Activated naive CD8-positive, alpha-beta T cell treated with anti-CD3 and anti-CD28 coated beads, Interleukin-2, amount 10 ng/mL, durations not matched to agents 7 days and 5 days (primary cell): ENCODE data around the gene ATOH8. TPM values are rescaled to one million over a fixed set of nuclear protein-coding genes. Genes with fewer than 3 reads are reported as not detected.
"Not testable (repeated sequence)": the region's sequence is repeated elsewhere in the genome, so short reads cannot be mapped to it uniquely, and the experiment has no call there.

Experiments used
- ATAC-seq: fragments of 150-1000 bp; cut with Tn5 transposase; one replicate; pipeline ENCODE4 v1.10.0; 2021; ENCODE audit warnings: low read depth, moderate library complexity
- POLR2A ChIA-PET: fragments of 350-600 bp; sonication (Branson Sonifier 250); formaldehyde crosslinking; loops from one replicate; lab custom pipeline; 2021; ENCODE audit warnings: antibody characterized with exemption; lab: Charles Lee
- DNase-seq: peaks from one replicate; pipeline ENCODE4 v3.0.0; 2021
- H3K27ac Mint-ChIP-seq: one replicate; pipeline ENCODE4 v1.8.0; 2022; ENCODE audit warnings: mild to moderate bottlenecking, mixed read lengths
- H3K27me3 Mint-ChIP-seq: one replicate; pipeline ENCODE4 v1.8.0; 2022; ENCODE audit warnings: mild to moderate bottlenecking, moderate library complexity, mixed read lengths
- H3K36me3 Mint-ChIP-seq: one replicate; pipeline ENCODE4 v1.8.0; 2021; ENCODE audit warnings: mild to moderate bottlenecking, mixed read lengths
- H3K4me1 Mint-ChIP-seq: one replicate; pipeline ENCODE4 v1.8.0; 2021; ENCODE audit warnings: mixed read lengths
- H3K4me3 Mint-ChIP-seq: one replicate; pipeline ENCODE4 v1.8.0; 2022; ENCODE audit warnings: mild to moderate bottlenecking, moderate library complexity, mixed read lengths
- H3K9me3 Mint-ChIP-seq: one replicate; pipeline ENCODE4 v1.8.0; 2021; ENCODE audit warnings: mixed read lengths
- microRNA-seq: library from miRNA; unstranded; fragments of <30 nt; microRNA quantifications from one replicate; pipeline ENCODE4 v1.2.0, GENCODE V29; 2022
- total RNA-seq, 2 experiments: library from RNA; stranded (reverse); gene quantifications; one replicate each; pipeline ENCODE4 v1.2.3, GENCODE V29; 2021

Gene ATOH8
- total RNA-seq, 2 experiments from 2014 or later = not detected

- DNase-seq = no peak
- POLR2A ChIA-PET = interaction anchor here (2.6 to 2.7 kb wide), 2 partner anchors 58 to 250 kb away, joined by 18 to 31 read pairs; no protein-coding TSS in a partner anchor
- peaks cover 1% of the 10 kb centered on the region for H3K9me3 Mint-ChIP-seq
- H3K4me3 Mint-ChIP-seq = no peak overlapping the region
- no peak overlapping the region for H3K27ac Mint-ChIP-seq
- peaks cover 28% of the 10 kb centered on the region for H3K4me1 Mint-ChIP-seq
- H3K36me3 Mint-ChIP-seq = peaks cover 4% of the 10 kb centered on the region
- peaks cover 23% of the 10 kb centered on the region for H3K27me3 Mint-ChIP-seq
- ATAC-seq = no peak
Observed at GRCh38 chr2:85828725-85829124, 74.9 kb downstream of the ATOH8 start.

- Mint-ChIP-seq H3K27me3 (peaks cover 19% of the 10 kb centered on the region), H3K4me1 (peaks cover 28% of the 10 kb centered on the region)
- not testable (repeated sequence) for H3K4me3 Mint-ChIP-seq, H3K9me3 Mint-ChIP-seq, H3K27ac Mint-ChIP-seq, DNase-seq, H3K36me3 Mint-ChIP-seq, ATAC-seq
- POLR2A ChIA-PET = interaction anchor here (1.5 to 2.7 kb wide), 3 partner anchors 22 to 60 kb away, joined by 6 to 18 read pairs (median 11); partner anchors contain the start of gene ST3GAL5
Observed at GRCh38 chr2:85829394-85829793, 75.6 kb downstream of the ATOH8 start.

GRCh38 chr2:85830645-85831044, 76.9 kb downstream of the ATOH8 start:
- no peak for DNase-seq
- peaks cover 11% of the 10 kb centered on the region for H3K36me3 Mint-ChIP-seq
- POLR2A ChIA-PET = interaction anchor here (1.0 to 2.7 kb wide), 9 partner anchors 11 to 248 kb away, joined by 3 to 18 read pairs (median 3); partner anchors contain the start of gene ST3GAL5

GRCh38 chr2:85831735-85832134, 77.9 kb downstream of the ATOH8 start:
- ATAC-seq (no peak), DNase-seq (no peak)
- H3K36me3 Mint-ChIP-seq = peaks cover 19% of the 10 kb centered on the region
- peaks cover 28% of the 10 kb centered on the region for H3K4me1 Mint-ChIP-seq
- H3K27me3 Mint-ChIP-seq = peaks cover 4% of the 10 kb centered on the region
- no peak overlapping the region for H3K27ac Mint-ChIP-seq
- POLR2A ChIA-PET = interaction anchor here (1.1 to 1.5 kb wide), 3 partner anchors 33 to 246 kb away, joined by 3 read pairs; no protein-coding TSS in a partner anchor
- peaks cover 10% of the 10 kb centered on the region for H3K9me3 Mint-ChIP-seq
- no peak overlapping the region for H3K4me3 Mint-ChIP-seq

More at GRCh38 chr2:85830645-85831044, 76.9 kb downstream of the ATOH8 start:
- peaks cover 8% of the 10 kb centered on the region for H3K9me3 Mint-ChIP-seq
- H3K4me3 Mint-ChIP-seq = no peak overlapping the region
- H3K27ac Mint-ChIP-seq = no peak overlapping the region
- H3K4me1 Mint-ChIP-seq = peaks cover 28% of the 10 kb centered on the region
- H3K27me3 Mint-ChIP-seq = peaks cover 12% of the 10 kb centered on the region
- ATAC-seq = no peak

GRCh38 chr2:85834466-85834865, 80.7 kb downstream of the ATOH8 start:
- no peak overlapping the region for H3K4me3 Mint-ChIP-seq
- peaks cover 10% of the 10 kb centered on the region for H3K9me3 Mint-ChIP-seq
- no peaks in the 10 kb centered on the region for H3K27me3 Mint-ChIP-seq
- H3K27ac Mint-ChIP-seq = no peak overlapping the region
- DNase-seq = no peak
- POLR2A ChIA-PET = no interaction called here
- H3K4me1 Mint-ChIP-seq = peaks cover 22% of the 10 kb centered on the region
- peaks cover 30% of the 10 kb centered on the region for H3K36me3 Mint-ChIP-seq
- ATAC-seq = no peak

Small RNAs within 50 kb of the gene (microRNA-seq; reads per million reads assigned to microRNA genes)
- not detected for gene MIR6071

Other genes starting within 250 kb of the ATOH8 start
- 100 to 1,000 TPM; 218 to 222 TPM for gene MAT2A, start 214.8 kb upstream of the ATOH8 start, total RNA-seq
- gene GGCX, start 192.5 kb upstream of the ATOH8 start, total RNA-seq = 10 to 100 TPM; 24.8 to 26.8 TPM
- 100 to 1,000 TPM; 128 to 135 TPM for gene VAMP8, start 176.4 kb upstream of the ATOH8 start, total RNA-seq
- gene VAMP5, start 169.6 kb upstream of the ATOH8 start, total RNA-seq = 10 to 100 TPM; 66.7 to 70.8 TPM
- gene RNF181, start 158.2 kb upstream of the ATOH8 start, total RNA-seq = 10 to 100 TPM; 96.4 to 97.4 TPM
- gene TMEM150A, start 151.3 kb upstream of the ATOH8 start, total RNA-seq = 1 to 10 TPM; 5.3 to 7.0 TPM
- 10 to 100 TPM; 54.7 to 61.2 TPM for gene C2orf68, start 141.9 kb upstream of the ATOH8 start, total RNA-seq
- gene USP39, start 137.8 kb upstream of the ATOH8 start, total RNA-seq = 10 to 100 TPM; 72.8 to 75.2 TPM
- gene SFTPB, start 85.8 kb upstream of the ATOH8 start, total RNA-seq = not detected
- gene GNLY, start 59.6 kb upstream of the ATOH8 start, total RNA-seq = 10 to 100 TPM; 22.0 to 27.5 TPM
- gene ST3GAL5, start 135.0 kb downstream of the ATOH8 start, total RNA-seq = 10 to 100 TPM; 59.9 to 62.8 TPM